GM23338 (cell line): ENCODE data around the gene PRR33. TPM values are rescaled to one million over a fixed set of nuclear protein-coding genes. Genes with fewer than 3 reads are reported as not detected.

ENCODE experiments used
- ATAC-seq: fragments of 200-7000 bp; cut with Tn5 transposase; 3 replicates; pipeline ENCODE4 v1.9.1; 2020
- DNase-seq: peaks from one replicate; pipeline ENCODE4 v3.0.0-alpha.2; 2015; ENCODE audit warnings: low spot score
- H2AFZ ChIP-seq: fragments of 200-600 bp; sonication (generic); 2 replicates; pipeline ENCODE4 v1.8.0; 2016; ENCODE audit warnings: antibody characterized with exemption, mild to moderate bottlenecking, moderate library complexity
- H3F3A ChIP-seq: fragments of 200-600 bp; sonication (generic); replicated peaks from 2 replicates; pipeline ENCODE4 v1.8.0; 2017; ENCODE audit warnings: antibody characterized with exemption, mixed run types, low read depth
- H3K27ac ChIP-seq: fragments of 200-600 bp; sonication (generic); 2 replicates; pipeline ENCODE4 v1.6.1; 2016; ENCODE audit warnings: low read depth
- H3K27me3 ChIP-seq: fragments of 200-600 bp; sonication (generic); 2 replicates; pipeline ENCODE4 v1.8.0; 2016; ENCODE audit warnings: mild to moderate bottlenecking, mixed run types, moderate library complexity; ENCODE audit not compliant: insufficient read depth
- H3K36me3 ChIP-seq: fragments of 200-600 bp; sonication (generic); 2 replicates; pipeline ENCODE4 v1.8.0; 2016; ENCODE audit warnings: mild to moderate bottlenecking; ENCODE audit not compliant: insufficient read depth
- H3K4me1 ChIP-seq: fragments of 200-600 bp; sonication (generic); 2 replicates; pipeline ENCODE4 v1.8.0; 2016; ENCODE audit warnings: mild to moderate bottlenecking, moderate library complexity; ENCODE audit not compliant: insufficient read depth
- H3K4me2 ChIP-seq: fragments of 200-600 bp; sonication (generic); 2 replicates; pipeline ENCODE4 v1.7.1; 2017; ENCODE audit warnings: mixed run types
- H3K4me3 ChIP-seq: fragments of 200-600 bp; sonication (generic); 2 replicates; pipeline ENCODE4 v1.6.1; 2016; ENCODE audit warnings: mixed run types
- H3K79me2 ChIP-seq: fragments of 200-600 bp; sonication (generic); replicated peaks from 2 replicates; pipeline ENCODE4 v1.8.0; 2017; ENCODE audit warnings: mild to moderate bottlenecking; ENCODE audit not compliant: insufficient read depth
- H3K9me2 ChIP-seq: fragments of 200-600 bp; sonication (generic); 2 replicates; pipeline ENCODE4 v1.8.0; 2017; ENCODE audit not compliant: insufficient read depth
- H4K20me1 ChIP-seq: fragments of 200-600 bp; sonication (generic); replicated peaks from 2 replicates; pipeline ENCODE4 v1.8.0; 2017; ENCODE audit warnings: mild to moderate bottlenecking; ENCODE audit not compliant: insufficient read depth
- H3K27ac Mint-ChIP-seq: 2 replicates; pipeline ENCODE4 v1.8.0; 2020; ENCODE audit warnings: inconsistent platforms, mild to moderate bottlenecking, moderate library complexity, mixed read lengths
- H3K27me3 Mint-ChIP-seq: 3 replicates; pipeline ENCODE4 v1.8.0; 2022; ENCODE audit warnings: low read depth, mild to moderate bottlenecking, moderate library complexity, mixed read lengths, inconsistent platforms; ENCODE audit not compliant: insufficient read depth, poor library complexity
- H3K36me3 Mint-ChIP-seq: 3 replicates; pipeline ENCODE4 v1.8.0; 2021; ENCODE audit warnings: low read depth, mild to moderate bottlenecking, inconsistent platforms, moderate library complexity, mixed read lengths
- H3K4me1 Mint-ChIP-seq: 3 replicates; pipeline ENCODE4 v1.8.0; 2020; ENCODE audit warnings: mild to moderate bottlenecking, inconsistent platforms, mixed read lengths
- H3K4me3 Mint-ChIP-seq: 3 replicates; pipeline ENCODE4 v1.8.0; 2021; ENCODE audit warnings: moderate library complexity, mild to moderate bottlenecking, inconsistent platforms, mixed read lengths
- H3K9me3 Mint-ChIP-seq: 3 replicates; pipeline ENCODE4 v1.8.0; 2020; ENCODE audit warnings: moderate library complexity, mild to moderate bottlenecking, inconsistent platforms, mixed read lengths
- CREB1 ChIP-seq: fragments of 250-450 bp; sonication (Bioruptor Pico); IDR thresholded peaks from 2 replicates; pipeline ENCODE4 v1.5.0; 2020; ENCODE audit warnings: low read depth, mild to moderate bottlenecking, moderate library complexity
- EZH2 ChIP-seq: fragments of 200-600 bp; sonication (generic); IDR thresholded peaks from one replicate; pipeline ENCODE4 v1.8.0; 2017; ENCODE audit warnings: antibody characterized with exemption, mild to moderate bottlenecking, low read depth; ENCODE audit not compliant: unreplicated experiment
- JUNB ChIP-seq: IDR thresholded peaks from one replicate; pipeline ENCODE4 v1.6.1; 2016; ENCODE audit warnings: antibody characterized with exemption; ENCODE audit not compliant: unreplicated experiment
- NANOG ChIP-seq: IDR thresholded peaks from 2 replicates; pipeline ENCODE4 v1.6.1; 2016; ENCODE audit warnings: antibody characterized with exemption, borderline replicate concordance
- STAT1 ChIP-seq: IDR thresholded peaks from one replicate; pipeline ENCODE4 v1.6.1; 2016; ENCODE audit warnings: antibody characterized with exemption; ENCODE audit not compliant: unreplicated experiment
- ZNF114 ChIP-seq: fragments of 250-450 bp; sonication (Bioruptor Pico); IDR thresholded peaks from 2 replicates; pipeline ENCODE4 v1.5.0; 2020; ENCODE audit warnings: mild to moderate bottlenecking, moderate library complexity
- ZNF331 ChIP-seq: fragments of 250-450 bp; sonication (Bioruptor Pico); IDR thresholded peaks from 2 replicates; pipeline ENCODE4 v1.5.0; 2020; ENCODE audit warnings: low read depth, mild to moderate bottlenecking, moderate library complexity
- polyA plus RNA-seq: library from polyadenylated mRNA; unstranded; fragments of >200 nt; fragmentation: Nextera tagmentation; extraction: Ambion mirVana; gene quantifications from 2 replicates; pipeline ENCODE4 v1.2.1, GENCODE V29; 2016
- total RNA-seq: library from RNA; depleted of rRNA; stranded (reverse); fragments of >200 nt; shearing (Covaris generic); gene quantifications from 2 replicates; pipeline ENCODE4 v1.2.3, GENCODE V29; 2014
- TF ChIP-seq, protein P1 (sequence below): IDR thresholded peaks from 2 replicates; pipeline ENCODE4 v1.6.1; 2016; ENCODE audit warnings: antibody characterized with exemption

Gene PRR33
- total and polyA plus RNA-seq, 2 experiments from 2014 or later, result not detected

DNA sequence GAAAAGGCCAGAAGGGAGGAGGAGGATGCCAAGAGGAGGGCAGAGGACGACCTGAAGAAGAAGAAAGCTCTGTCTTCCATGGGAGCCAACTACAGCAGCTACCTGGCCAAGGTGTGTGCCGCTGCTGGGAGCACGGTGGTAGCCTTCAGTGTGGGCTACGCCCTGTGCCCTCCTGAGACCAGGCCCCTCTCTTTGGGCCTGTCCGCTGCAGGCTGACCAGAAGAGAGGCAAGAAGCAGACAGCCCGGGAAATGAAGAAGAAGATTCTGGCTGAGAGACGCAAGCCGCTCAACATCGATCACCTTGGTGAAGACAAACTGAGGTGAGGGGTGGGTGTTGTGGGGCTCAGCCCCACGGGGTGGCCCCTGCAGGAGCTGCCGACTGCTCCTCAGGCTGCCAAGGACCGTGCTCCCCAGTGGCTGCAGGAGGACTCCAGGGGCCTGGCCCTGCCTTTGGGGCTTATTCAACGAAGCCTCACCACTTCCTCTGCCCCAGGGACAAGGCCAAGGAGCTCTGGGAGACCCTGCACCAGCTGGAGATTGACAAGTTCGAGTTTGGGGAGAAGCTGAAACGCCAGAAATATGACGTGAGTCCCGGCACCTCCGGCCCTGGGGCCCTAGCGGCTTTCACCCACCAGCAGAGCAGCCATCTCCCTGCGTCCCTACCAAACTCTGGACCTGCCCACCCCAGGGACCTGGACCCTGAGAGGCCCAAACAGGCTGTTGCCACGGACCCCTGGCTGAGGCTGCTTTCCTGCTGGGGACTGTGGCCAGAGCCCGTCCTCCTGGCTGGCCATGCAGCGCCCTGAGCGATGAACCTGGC, 42.9 kb upstream of the PRR33 start (continued):
- no peak for TF ChIP-seq NANOG
- no peak for TF ChIP-seq ZNF331 (CRISPR knock-in tag)
- TF ChIP-seq, protein P1, sequence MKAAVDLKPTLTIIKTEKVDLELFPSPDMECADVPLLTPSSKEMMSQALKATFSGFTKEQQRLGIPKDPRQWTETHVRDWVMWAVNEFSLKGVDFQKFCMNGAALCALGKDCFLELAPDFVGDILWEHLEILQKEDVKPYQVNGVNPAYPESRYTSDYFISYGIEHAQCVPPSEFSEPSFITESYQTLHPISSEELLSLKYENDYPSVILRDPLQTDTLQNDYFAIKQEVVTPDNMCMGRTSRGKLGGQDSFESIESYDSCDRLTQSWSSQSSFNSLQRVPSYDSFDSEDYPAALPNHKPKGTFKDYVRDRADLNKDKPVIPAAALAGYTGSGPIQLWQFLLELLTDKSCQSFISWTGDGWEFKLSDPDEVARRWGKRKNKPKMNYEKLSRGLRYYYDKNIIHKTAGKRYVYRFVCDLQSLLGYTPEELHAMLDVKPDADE, result no peak
- TF ChIP-seq ZNF114, result no peak
- TF ChIP-seq EZH2, result no peak
- no peak for TF ChIP-seq STAT1
- TF ChIP-seq CREB1 (CRISPR knock-in tag), result no peak

DNA sequence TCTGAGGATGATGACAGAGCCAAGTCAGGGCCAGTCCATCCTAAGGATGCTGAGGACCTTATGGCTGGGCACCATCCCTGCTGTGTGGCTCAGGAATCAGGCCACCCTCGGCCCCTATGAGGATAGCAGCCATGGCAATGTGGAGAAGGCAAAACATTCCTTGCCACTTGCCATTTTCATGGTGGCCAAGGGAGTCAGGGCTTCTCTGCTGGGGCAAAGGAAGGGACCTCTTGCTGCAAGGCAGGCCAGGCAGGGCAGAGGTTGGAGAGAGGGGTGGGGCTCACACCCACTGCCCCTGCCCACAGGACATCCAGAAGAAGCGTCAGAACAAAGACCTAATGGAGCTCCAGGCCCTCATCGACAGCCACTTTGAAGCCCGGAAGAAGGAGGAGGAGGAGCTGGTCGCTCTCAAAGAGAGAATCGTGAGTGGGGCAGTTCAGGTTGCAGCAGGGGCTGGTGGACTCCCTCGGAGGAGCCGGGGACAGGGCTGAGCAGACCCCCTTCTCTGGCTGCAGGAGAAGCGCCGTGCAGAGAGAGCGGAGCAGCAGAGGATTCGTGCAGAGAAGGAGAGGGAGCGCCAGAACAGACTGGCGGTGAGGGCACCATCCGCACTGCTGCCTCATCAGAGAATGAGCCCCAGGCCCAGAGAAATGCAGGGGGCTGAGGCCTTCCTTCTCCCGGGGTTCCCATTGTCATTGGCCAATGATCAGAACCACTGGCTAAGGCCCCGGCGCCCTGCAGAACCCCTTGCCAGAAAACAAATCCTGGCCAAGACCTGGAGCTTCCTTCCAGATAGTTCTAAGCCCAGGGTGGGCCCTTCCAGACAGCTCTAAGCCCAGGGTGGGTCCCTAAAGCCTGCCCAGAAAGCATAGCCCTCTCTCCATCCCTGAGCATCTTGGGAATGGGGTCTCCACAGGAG, 42.0 kb upstream of the PRR33 start:
- DNase-seq (no peak), ATAC-seq (no peak)
- Histone ChIP-seq H3K27me3 (no peaks in the 10 kb centered on the region), H4K20me1 (no peaks in the 10 kb centered on the region), H3K79me2 (no peaks in the 10 kb centered on the region), H2AFZ (no peak overlapping the region), H3F3A (no peaks in the 10 kb centered on the region), H3K9me2 (no peaks in the 10 kb centered on the region), H3K36me3 (no peaks in the 10 kb centered on the region), H3K4me2 (no peak overlapping the region), H3K4me1 (no peaks in the 10 kb centered on the region), H3K27ac (no peak overlapping the region), H3K4me3 (no peak overlapping the region)
- H3K27ac Mint-ChIP-seq, result no peak overlapping the region
- TF ChIP-seq, protein P1, result no peak
- TF ChIP-seq NANOG (no peak), CREB1 (CRISPR knock-in tag) (no peak)
- no peaks in the 10 kb centered on the region for H3K36me3 Mint-ChIP-seq
- H3K9me3 Mint-ChIP-seq, result no peaks in the 10 kb centered on the region
- H3K4me1 Mint-ChIP-seq, result 0 out of 3 replicates have a peak, but pooled peaks cover 5% of the 10 kb centered on the region
- H3K27me3 Mint-ChIP-seq, result peaks cover 17% of the 10 kb centered on the region
- no peak overlapping the region for H3K4me3 Mint-ChIP-seq

DNA sequence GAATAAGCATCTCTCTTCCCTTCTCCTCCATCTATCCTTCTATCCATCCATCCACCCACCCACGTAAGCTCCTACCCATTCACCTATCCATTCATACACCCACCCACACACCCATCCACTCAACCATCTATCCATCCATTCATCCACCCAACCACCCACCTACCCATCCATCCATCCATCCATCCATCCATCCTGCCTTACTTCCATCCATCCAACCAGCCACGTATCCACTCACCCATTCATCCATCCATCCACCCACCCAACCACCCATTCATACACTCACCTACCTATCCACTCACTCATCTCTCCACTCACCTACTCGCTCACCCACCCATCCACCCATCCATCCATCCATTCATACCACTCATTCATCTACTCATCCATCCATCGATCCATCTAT, 41.0 kb upstream of the PRR33 start:
- Mint-ChIP-seq H3K36me3 (no peaks in the 10 kb centered on the region), H3K27me3 (peaks cover 17% of the 10 kb centered on the region), H3K9me3 (no peaks in the 10 kb centered on the region), H3K4me1 (0 out of 3 replicates have a peak, but pooled peaks cover 5% of the 10 kb centered on the region), H3K4me3 (no peak overlapping the region), H3K27ac (no peak overlapping the region)
- Histone ChIP-seq H3F3A (no peaks in the 10 kb centered on the region), H3K79me2 (no peaks in the 10 kb centered on the region), H3K4me3 (no peak overlapping the region), H3K4me2 (no peak overlapping the region), H3K9me2 (no peaks in the 10 kb centered on the region), H3K36me3 (no peaks in the 10 kb centered on the region), H3K27me3 (no peaks in the 10 kb centered on the region), H4K20me1 (no peaks in the 10 kb centered on the region), H2AFZ (no peak overlapping the region), H3K27ac (no peak overlapping the region), H3K4me1 (no peaks in the 10 kb centered on the region)
- DNase-seq (no peak), ATAC-seq (no peak)
- no peak for TF ChIP-seq ZNF331 (CRISPR knock-in tag)
- TF ChIP-seq JUNB, result no peak
- no peak for TF ChIP-seq NANOG
- TF ChIP-seq, protein P1, result no peak
